ENCODE data around the gene CLEC16A. TPM values are rescaled to one million over a fixed set of nuclear protein-coding genes. Genes with fewer than 3 reads are reported as not detected.

The CLEC16A gene
- total RNA-seq, 1 donor from 2014 or later = 19.8 TPM

DNA sequence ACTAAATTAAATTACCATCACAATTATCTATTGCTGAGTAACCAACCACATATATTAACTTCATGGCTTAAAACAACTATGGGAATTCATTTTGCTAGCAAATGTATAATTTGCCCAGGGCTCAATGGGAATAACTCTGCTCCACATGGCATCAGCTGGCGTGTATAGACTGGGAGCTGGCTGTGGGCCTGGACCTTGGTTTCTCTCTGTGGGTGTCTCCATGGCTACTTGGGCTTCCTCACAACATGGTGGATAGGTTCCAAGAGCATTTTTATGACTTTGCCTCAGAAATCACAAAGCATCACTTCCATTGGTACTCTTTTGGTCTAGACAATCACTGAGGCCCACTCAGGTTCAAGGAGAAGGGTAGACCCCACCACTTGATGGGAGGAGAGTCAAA, 166.8 kb downstream of the CLEC16A start:
- H3K27me3 ChIP-seq (ENCODE audit: control insufficient read depth, insufficient read depth, low read length) = no peaks in the 10 kb centered on the region
- H3K4me3 ChIP-seq (ENCODE audit: low read depth, low read length) = no peak overlapping the region
- TF ChIP-seq, protein P1, sequence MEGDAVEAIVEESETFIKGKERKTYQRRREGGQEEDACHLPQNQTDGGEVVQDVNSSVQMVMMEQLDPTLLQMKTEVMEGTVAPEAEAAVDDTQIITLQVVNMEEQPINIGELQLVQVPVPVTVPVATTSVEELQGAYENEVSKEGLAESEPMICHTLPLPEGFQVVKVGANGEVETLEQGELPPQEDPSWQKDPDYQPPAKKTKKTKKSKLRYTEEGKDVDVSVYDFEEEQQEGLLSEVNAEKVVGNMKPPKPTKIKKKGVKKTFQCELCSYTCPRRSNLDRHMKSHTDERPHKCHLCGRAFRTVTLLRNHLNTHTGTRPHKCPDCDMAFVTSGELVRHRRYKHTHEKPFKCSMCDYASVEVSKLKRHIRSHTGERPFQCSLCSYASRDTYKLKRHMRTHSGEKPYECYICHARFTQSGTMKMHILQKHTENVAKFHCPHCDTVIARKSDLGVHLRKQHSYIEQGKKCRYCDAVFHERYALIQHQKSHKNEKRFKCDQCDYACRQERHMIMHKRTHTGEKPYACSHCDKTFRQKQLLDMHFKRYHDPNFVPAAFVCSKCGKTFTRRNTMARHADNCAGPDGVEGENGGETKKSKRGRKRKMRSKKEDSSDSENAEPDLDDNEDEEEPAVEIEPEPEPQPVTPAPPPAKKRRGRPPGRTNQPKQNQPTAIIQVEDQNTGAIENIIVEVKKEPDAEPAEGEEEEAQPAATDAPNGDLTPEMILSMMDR (IDR thresholded peaks at IDR 0.05; ENCODE audit: insufficient read depth, low read length, poor library complexity, severe bottlenecking) = no peak
- no peak for DNase-seq (ENCODE audit: low read depth)
- no peaks in the 10 kb centered on the region for H3K36me3 ChIP-seq (ENCODE audit: control insufficient read depth, insufficient read depth, low read length)

DNA sequence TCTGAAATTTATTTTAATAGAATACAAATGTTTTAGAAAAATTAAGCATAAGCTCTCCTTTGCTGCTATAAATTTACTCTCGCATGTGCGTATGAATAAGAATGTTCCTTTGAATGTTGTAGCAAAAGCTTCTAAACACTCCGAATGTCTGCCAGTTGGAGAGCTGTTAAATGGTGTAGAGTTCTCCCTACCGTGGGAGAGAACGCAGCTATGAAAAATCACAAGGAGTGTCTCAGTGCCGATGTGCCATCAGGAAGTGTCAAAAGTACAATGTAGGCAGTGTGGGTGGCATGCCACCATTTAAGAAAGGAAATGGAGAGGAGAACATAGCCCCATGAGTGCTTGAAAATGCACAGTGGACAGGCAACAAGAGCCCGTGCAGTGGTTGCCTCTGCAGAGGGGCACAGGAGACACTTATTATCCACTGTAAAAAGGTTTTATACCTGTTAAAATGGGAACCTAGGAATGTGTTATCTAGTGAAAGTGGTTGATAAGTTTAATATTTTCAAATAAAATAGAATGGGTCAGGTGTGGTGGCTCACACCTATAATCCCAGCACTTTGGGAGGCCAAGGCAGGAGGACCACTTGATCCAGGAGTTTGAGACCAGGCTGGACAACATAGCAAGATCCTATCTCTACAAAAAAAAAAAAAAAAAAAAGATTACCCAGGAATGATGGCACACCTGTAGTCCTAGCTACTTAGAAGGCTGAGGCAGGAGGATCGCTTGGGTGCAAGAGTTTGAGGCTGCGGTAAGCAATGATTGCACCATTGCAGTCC, 167.7 kb downstream of the CLEC16A start:
- H3K36me3 ChIP-seq (ENCODE audit: control insufficient read depth, insufficient read depth, low read length) = no peaks in the 10 kb centered on the region

DNA sequence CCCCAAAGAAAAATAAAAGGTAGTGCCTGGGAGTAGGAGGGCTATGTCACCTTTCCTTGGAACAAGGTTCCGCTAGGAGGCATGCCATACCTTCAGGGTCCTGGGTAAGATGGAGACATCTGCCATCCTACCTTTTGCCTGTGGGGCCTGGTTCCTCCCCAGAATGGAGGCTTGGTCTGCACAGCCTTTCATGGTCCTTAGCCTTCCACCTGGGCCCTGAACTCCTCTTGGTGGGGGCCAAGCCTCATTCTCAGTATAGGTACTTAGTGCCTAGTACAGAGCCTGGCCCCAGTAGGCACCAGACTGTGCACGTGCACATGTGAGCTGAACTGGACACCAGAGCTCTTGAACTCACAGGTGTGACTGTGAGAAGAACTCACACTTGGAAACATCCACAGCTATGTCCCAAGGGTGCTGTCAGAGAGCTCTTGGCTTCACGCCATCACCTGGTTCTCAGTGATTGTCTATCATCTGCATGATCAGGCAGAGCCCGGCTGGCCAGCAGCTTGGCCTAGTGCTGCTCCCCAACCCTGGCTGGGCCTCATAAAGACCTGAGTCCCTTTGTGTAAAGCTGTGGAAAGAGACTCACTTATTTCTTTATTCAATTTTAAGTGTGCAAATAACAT, 168.5 kb downstream of the CLEC16A start:
- no peak for DNase-seq (ENCODE audit: low read depth)
- TF ChIP-seq, protein P1 (IDR thresholded peaks at IDR 0.05; ENCODE audit: insufficient read depth, low read length, poor library complexity, severe bottlenecking) = no peak
- Histone ChIP-seq H3K27me3 (ENCODE audit: control insufficient read depth, insufficient read depth, low read length) (no peaks in the 10 kb centered on the region), H3K36me3 (ENCODE audit: control insufficient read depth, insufficient read depth, low read length) (no peaks in the 10 kb centered on the region), H3K4me3 (ENCODE audit: low read depth, low read length) (no peak overlapping the region)

More for the DNA sequence above, 167.7 kb downstream of the CLEC16A start:
- no peak for DNase-seq (ENCODE audit: low read depth)
- Histone ChIP-seq H3K4me3 (ENCODE audit: low read depth, low read length) (no peak overlapping the region), H3K27me3 (ENCODE audit: control insufficient read depth, insufficient read depth, low read length) (no peaks in the 10 kb centered on the region)
- TF ChIP-seq, protein P1 (IDR thresholded peaks at IDR 0.05; ENCODE audit: insufficient read depth, low read length, poor library complexity, severe bottlenecking) = no peak

DNA sequence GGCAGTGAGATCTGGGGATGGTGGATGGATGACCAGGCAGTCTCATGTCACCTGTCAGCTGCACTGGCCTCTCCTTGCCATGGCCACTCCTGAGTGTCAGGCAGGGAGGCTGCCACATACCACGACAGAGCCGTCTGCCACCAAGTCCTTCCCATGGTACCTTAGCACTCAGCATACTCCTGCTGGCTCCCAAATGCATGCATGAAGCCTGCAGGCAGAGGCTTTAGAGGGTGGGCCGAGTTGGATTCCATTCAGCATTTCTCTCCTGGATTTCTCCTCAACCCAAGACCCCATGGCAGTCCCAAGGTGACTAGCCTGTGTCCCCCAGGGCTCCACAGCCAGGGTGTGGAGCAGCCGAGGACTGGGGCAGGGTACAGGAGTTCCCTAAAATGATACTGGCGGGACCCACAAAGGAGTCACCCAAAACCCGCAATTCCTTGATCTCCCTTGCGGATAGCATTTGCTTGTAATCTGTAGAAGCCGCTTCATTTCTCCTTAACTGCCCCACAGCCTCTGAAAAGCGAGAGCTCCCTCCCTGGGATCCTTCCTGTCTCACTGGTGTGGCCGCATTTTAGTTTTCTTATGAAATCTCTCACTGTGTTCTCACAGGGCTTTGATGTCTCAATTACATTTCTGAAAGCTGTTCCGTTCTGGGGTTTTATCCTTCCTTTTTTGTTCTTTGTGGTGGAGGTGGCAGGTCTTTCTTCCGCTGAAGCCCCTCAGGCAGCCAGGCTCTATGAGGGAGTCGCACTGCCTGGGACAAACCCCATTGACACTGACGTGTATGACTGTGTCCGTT, 170.2 kb downstream of the CLEC16A start:
- Histone ChIP-seq H3K27me3 (ENCODE audit: control insufficient read depth, insufficient read depth, low read length) (no peaks in the 10 kb centered on the region), H3K36me3 (ENCODE audit: control insufficient read depth, insufficient read depth, low read length) (no peaks in the 10 kb centered on the region), H3K4me3 (ENCODE audit: low read depth, low read length) (no peak overlapping the region)
- no peak for DNase-seq (ENCODE audit: low read depth)
- TF ChIP-seq, protein P1 (IDR thresholded peaks at IDR 0.05; ENCODE audit: insufficient read depth, low read length, poor library complexity, severe bottlenecking) = no peak

DNA sequence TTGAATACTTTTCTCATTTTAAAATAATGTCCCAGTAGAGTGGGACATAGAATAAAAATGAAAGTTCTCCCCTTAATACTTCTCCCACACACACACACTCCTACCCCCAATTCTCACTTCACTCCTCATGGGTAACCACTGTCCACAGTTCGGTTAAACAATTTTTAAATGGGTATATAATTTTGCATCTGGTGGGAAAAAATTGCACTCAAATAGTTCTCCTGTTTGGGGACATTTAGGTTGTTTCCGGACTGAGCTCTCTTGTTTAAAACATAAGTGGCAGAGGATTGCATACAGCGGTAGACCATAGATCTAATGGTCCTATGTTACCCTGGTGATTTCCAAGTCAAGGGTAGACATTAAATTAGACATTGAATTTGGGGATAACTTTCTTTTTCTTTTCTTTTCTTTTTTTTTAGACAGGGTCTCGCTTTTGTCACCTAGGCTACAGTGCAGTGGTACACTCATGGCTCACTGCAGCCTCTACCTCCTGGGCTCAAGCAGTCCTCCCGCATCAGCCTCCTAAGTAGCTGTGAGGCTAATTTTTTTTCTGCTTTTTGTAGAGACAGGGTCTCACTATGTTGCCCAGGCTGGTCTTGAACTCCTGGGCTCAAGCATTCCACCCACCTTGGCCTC, 173.3 kb downstream of the CLEC16A start:
- TF ChIP-seq, protein P1 (IDR thresholded peaks at IDR 0.05; ENCODE audit: insufficient read depth, low read length, poor library complexity, severe bottlenecking) = no peak
- DNase-seq (ENCODE audit: low read depth) = no peak
- H3K4me3 ChIP-seq (ENCODE audit: low read depth, low read length) = no peak overlapping the region

More for the DNA sequence above, 173.3 kb downstream of the CLEC16A start:
- Histone ChIP-seq H3K27me3 (ENCODE audit: control insufficient read depth, insufficient read depth, low read length) (no peaks in the 10 kb centered on the region), H3K36me3 (ENCODE audit: control insufficient read depth, insufficient read depth, low read length) (no peaks in the 10 kb centered on the region)
